ENCODE data around the gene RAD23A. TPM values are rescaled to one million over a fixed set of nuclear protein-coding genes. Genes with fewer than 3 reads are reported as not detected.
A peak's percentile ranks its signal among the peaks of the same experiment; 100 is the strongest.

The RAD23A gene
- total and polyA plus RNA-seq, 10 of the 15 experiments (the other 5 are each of a cell fraction or from before 2014, with no cell fraction given): 8.8 to 198 (median 119) TPM

GRCh38 chr19:12983542-12984142 lies 38.0 kb downstream of the RAD23A start:
- intact Hi-C loops (cut with micrococcal nuclease; ENCODE audit: unreplicated experiment): no loop called here
- Histone ChIP-seq H4K20me1 (ENCODE audit: control insufficient read depth, insufficient read depth) (no peaks in the 10 kb centered on the region), H3K36me3 (ENCODE audit: control insufficient read depth in 2 of 2, insufficient read depth in 2 of 2, low read length in 1 of 2) (no peaks in the 10 kb centered on the region), H3K79me2 (ENCODE audit: control insufficient read depth, insufficient read depth, low read length) (no peaks in the 10 kb centered on the region), H3K9ac (ENCODE audit: control insufficient read depth, insufficient read depth, low read length) (no peak overlapping the region), H2AFZ (ENCODE audit: control insufficient read depth, low read depth, low read length) (no peak overlapping the region), H3K4me1 (ENCODE audit: control insufficient read depth, insufficient read depth, low read length) (no peaks in the 10 kb centered on the region; the same call in 1 of the 2 replicates), H3K27ac (ENCODE audit: control insufficient read depth, insufficient read depth) (no peak overlapping the region), H3K27me3 (replicated peaks in 1 of 2; ENCODE audit: control insufficient read depth in 2 of 2, insufficient read depth in 2 of 2, low read length in 1 of 2) (peaks cover 0 to 3% of the 10 kb centered on the region in 2 experiments; a peak in 1 of 4 replicates), H3K4me3 (0 out of 2 replicates have a peak overlapping the region, but pooled peaks have one; percentile 16), H3K4me2 (ENCODE audit: control insufficient read depth, insufficient read depth) (peak overlapping the region; percentile 33; the same call in 1 of the 2 replicates), H3K9me3 (replicated peaks; ENCODE audit: control insufficient read depth, insufficient read depth, low read length) (no peaks in the 10 kb centered on the region)
- in situ Hi-C loops (cut with MboI): no loop called here
- peak; percentile 54 for FAIRE-seq
- no TSS peak for BruUV-seq (replicated peaks)
- ChIA-PET CTCF (interaction anchor here (0.7 to 13.5 kb wide), 7 partner anchors 18 to 359 kb away, joined by 3 to 247 read pairs (median 6); no protein-coding TSS in a partner anchor), SMC1A (ENCODE audit: uncharacterized antibody, unreplicated experiment) (interaction anchor here (2.7 kb wide), 1 partner anchor 77 kb away, joined by 12 read pairs; no protein-coding TSS in a partner anchor), RAD21 (ENCODE audit: unreplicated experiment) (interaction anchor here (2.6 kb wide), 1 partner anchor 77 kb away, joined by 19 read pairs; no protein-coding TSS in a partner anchor), POLR2A (no interaction called here)
- peak; percentile 71 for ATAC-seq
- WGBS (ENCODE audit: insufficient coverage, insufficient replicate concordance, low lambda C conversion rate, missing lambda C conversion rate): 6% methylated on average over 31 of the region's 51 CpGs
- DNase-seq (ENCODE audit: low read depth, low spot score): no peak
- TF ChIP-seq YY1 (IDR thresholded peaks at IDR 0.05; ENCODE audit: low read depth, low read length) (peak; percentile 75), BCL3 (IDR thresholded peaks at IDR 0.05; ENCODE audit: borderline replicate concordance, insufficient read depth, low read depth, low read length, poor library complexity, severe bottlenecking) (peak; percentile 56), CTCF (IDR thresholded peaks at IDR 0.05 in 2 of 3, conservative IDR thresholded peaks at IDR 0.05 in 1 of 3; ENCODE audit: control insufficient read depth in 2 of 3, extremely low read depth in 1 of 3, insufficient read depth in 1 of 3, low read depth in 3 of 3, low read length in 3 of 3) (peak; percentile 75 to 90 (median 81)), IKZF1 (conservative IDR thresholded peaks at IDR 0.05) (peak; percentile 34; the same call in 1 of the 2 replicates), WRNIP1 (IDR thresholded peaks at IDR 0.05; ENCODE audit: borderline replicate concordance, low read depth, low read length) (no peak), SMC3 (IDR thresholded peaks at IDR 0.05; ENCODE audit: borderline replicate concordance, low read length) (peak; percentile 82), BCLAF1 (IDR thresholded peaks at IDR 0.05) (no peak), LARP7 (IDR thresholded peaks at IDR 0.05) (peak; percentile 49; the same call in 1 of the 2 replicates), NR2C1 (IDR thresholded peaks at IDR 0.05) (no peak), REST (IDR thresholded peaks at IDR 0.05; ENCODE audit: low read depth, low read length) (no peak), BHLHE40 (IDR thresholded peaks at IDR 0.05; ENCODE audit: borderline replicate concordance in 1 of 2, low read depth in 2 of 2, low read length in 1 of 2) (peak; percentile 78 to 94; a peak in 3 of 4 replicates), NFXL1 (IDR thresholded peaks at IDR 0.05; ENCODE audit: borderline replicate concordance) (no peak)

Data from GM12878 (cell line).